DND-41 (cell line): ENCODE results near the gene USP51.
"Not testable (repeated sequence)": the region's sequence is repeated elsewhere in the genome, so short reads cannot be mapped to it uniquely, and the experiment has no call there.

Experiments used
- EZH2 ChIP-seq: IDR thresholded peaks from 3 replicates; pipeline ENCODE4 v1.6.1; 2012; ENCODE audit warnings: borderline replicate concordance, low read depth, mild to moderate bottlenecking, moderate library complexity, low read length, inconsistent platforms; ENCODE audit not compliant: severe bottlenecking
- TF ChIP-seq, protein P1 (sequence below): IDR thresholded peaks from 2 replicates; pipeline ENCODE4 v1.5.1; 2012; ENCODE audit warnings: borderline replicate concordance, low read length, moderate library complexity, mild to moderate bottlenecking; ENCODE audit not compliant: poor library complexity, severe bottlenecking; ENCODE audit errors: extremely low read depth

DNA sequence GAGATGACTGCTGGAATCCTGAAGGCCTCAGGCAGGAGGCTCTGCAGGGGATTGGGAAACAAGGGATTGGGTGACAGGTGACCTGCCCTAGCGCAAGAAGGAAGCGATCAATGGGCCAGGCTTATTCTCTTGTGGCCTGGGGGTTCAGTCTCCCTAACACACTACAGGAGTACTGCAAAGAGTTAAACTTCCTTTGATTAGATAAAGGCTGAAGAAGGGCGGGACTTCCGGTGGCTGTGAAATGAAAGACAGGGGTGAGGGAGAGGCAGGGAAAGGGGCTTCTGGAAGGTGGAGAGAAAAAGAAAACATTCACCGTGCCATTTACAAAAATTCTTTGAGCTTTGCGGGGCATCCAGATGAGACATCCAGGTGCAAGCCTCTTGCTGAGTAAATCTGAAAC lies 33.9 kb downstream of the USP51 start:
- TF ChIP-seq, protein P1, sequence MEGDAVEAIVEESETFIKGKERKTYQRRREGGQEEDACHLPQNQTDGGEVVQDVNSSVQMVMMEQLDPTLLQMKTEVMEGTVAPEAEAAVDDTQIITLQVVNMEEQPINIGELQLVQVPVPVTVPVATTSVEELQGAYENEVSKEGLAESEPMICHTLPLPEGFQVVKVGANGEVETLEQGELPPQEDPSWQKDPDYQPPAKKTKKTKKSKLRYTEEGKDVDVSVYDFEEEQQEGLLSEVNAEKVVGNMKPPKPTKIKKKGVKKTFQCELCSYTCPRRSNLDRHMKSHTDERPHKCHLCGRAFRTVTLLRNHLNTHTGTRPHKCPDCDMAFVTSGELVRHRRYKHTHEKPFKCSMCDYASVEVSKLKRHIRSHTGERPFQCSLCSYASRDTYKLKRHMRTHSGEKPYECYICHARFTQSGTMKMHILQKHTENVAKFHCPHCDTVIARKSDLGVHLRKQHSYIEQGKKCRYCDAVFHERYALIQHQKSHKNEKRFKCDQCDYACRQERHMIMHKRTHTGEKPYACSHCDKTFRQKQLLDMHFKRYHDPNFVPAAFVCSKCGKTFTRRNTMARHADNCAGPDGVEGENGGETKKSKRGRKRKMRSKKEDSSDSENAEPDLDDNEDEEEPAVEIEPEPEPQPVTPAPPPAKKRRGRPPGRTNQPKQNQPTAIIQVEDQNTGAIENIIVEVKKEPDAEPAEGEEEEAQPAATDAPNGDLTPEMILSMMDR: not testable (repeated sequence)
- TF ChIP-seq EZH2: not testable (repeated sequence)
